Cardiac muscle cell (in vitro differentiated cells and primary cell): ENCODE results near the gene TMOD1. TPM values are rescaled to one million over a fixed set of nuclear protein-coding genes. Genes with fewer than 3 reads are reported as not detected.

ENCODE experiments used
- DNase-seq, 2 donors: peaks; one replicate each; pipeline versions ENCODE4 v3.0.0 to v3.0.0-alpha.2; 2010 to 2017; ENCODE audit warnings: low read depth in 1 of 2, low spot score in 1 of 2
- H3K27ac ChIP-seq: fragments of 200-600 bp; sonication (generic); 2 replicates; pipeline ENCODE4 v1.5.1; 2016
- H3K27me3 ChIP-seq: fragments of 200-600 bp; sonication (generic); 2 replicates; pipeline ENCODE4 v1.6.0; 2016; ENCODE audit warnings: control low read depth
- H3K36me3 ChIP-seq: fragments of 200-600 bp; sonication (generic); 2 replicates; pipeline ENCODE4 v1.5.1; 2016; ENCODE audit warnings: control low read depth
- H3K4me1 ChIP-seq: fragments of 200-600 bp; sonication (generic); 2 replicates; pipeline ENCODE4 v1.8.1; 2017; ENCODE audit warnings: low read depth, mild to moderate bottlenecking, mixed run types
- H3K4me3 ChIP-seq: fragments of 200-600 bp; sonication (generic); 2 replicates; pipeline ENCODE4 v1.5.1; 2016; ENCODE audit warnings: mild to moderate bottlenecking
- H3K9me3 ChIP-seq: fragments of 200-600 bp; sonication (generic); 2 replicates; pipeline ENCODE4 v1.5.1; 2017; ENCODE audit warnings: low read depth, mild to moderate bottlenecking, control low read depth
- polyA plus RNA-seq: library from polyadenylated mRNA; unstranded; fragments of >200 nt; fragmentation: Nextera tagmentation; extraction: Ambion mirVana; gene quantifications from 2 replicates; pipeline ENCODE4 v1.2.1, GENCODE V29; 2016
- total RNA-seq: library from RNA; depleted of rRNA; stranded (reverse); fragments of >200 nt; gene quantifications from 2 replicates; pipeline ENCODE4 v1.2.3, GENCODE V29; 2016
- TF ChIP-seq, protein P1 (sequence below): IDR thresholded peaks from 2 replicates; pipeline ENCODE4 v1.5.1; 2012; ENCODE audit warnings: low read depth, mild to moderate bottlenecking, low read length

Gene TMOD1
- total and polyA plus RNA-seq, 2 experiments from 2014 or later, result 75.7 to 168 TPM

DNA sequence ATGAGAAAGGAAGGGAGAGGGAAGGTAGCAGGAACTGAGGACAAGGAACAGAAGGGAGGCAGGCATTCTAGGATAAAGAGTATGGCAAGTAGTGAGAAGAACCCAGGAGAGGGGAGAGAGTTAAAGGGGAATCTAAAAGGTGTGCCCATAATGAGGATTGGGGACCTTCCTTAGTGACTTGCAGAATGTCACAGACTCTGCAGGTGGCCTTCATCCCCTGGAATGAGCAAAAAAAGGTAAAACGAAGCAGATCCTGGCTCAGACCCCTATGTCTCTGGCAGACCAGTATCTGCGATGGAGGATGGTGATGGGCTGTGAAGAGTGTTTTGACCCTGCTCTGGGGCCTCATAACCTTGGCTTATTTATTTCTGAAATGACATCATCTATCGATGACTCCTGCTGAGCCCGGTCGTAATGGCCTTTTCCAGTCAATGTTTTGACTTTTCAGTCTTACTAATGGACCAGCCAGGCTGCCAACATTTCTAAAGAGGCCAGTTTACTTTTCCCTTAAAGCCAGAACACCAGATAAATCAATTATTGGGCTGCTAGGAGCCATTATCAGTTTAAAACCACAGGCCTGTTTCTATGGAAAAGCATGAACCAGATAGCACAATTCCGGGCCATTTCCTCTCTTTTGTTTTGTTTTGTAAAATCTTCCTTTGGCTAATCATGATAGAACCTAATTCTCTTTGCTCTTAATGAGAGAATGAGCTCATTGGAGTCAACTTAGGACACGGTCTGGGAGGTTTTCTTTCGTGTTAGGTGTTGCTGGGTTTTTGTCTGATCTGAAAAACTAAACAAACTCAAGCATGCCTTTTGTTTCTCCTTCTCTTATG lies 3.1 kb downstream of the TMOD1 start:
- Histone ChIP-seq H3K9me3 (no peaks in the 10 kb centered on the region), H3K4me3 (peak overlapping the region; percentile 86), H3K4me1 (peaks cover 32% of the 10 kb centered on the region), H3K27ac (peak overlapping the region; percentile 98), H3K36me3 (no peaks in the 10 kb centered on the region), H3K27me3 (peaks cover 11% of the 10 kb centered on the region)
- TF ChIP-seq, protein P1, sequence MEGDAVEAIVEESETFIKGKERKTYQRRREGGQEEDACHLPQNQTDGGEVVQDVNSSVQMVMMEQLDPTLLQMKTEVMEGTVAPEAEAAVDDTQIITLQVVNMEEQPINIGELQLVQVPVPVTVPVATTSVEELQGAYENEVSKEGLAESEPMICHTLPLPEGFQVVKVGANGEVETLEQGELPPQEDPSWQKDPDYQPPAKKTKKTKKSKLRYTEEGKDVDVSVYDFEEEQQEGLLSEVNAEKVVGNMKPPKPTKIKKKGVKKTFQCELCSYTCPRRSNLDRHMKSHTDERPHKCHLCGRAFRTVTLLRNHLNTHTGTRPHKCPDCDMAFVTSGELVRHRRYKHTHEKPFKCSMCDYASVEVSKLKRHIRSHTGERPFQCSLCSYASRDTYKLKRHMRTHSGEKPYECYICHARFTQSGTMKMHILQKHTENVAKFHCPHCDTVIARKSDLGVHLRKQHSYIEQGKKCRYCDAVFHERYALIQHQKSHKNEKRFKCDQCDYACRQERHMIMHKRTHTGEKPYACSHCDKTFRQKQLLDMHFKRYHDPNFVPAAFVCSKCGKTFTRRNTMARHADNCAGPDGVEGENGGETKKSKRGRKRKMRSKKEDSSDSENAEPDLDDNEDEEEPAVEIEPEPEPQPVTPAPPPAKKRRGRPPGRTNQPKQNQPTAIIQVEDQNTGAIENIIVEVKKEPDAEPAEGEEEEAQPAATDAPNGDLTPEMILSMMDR, result no peak
- DNase-seq, result no peak

DNA sequence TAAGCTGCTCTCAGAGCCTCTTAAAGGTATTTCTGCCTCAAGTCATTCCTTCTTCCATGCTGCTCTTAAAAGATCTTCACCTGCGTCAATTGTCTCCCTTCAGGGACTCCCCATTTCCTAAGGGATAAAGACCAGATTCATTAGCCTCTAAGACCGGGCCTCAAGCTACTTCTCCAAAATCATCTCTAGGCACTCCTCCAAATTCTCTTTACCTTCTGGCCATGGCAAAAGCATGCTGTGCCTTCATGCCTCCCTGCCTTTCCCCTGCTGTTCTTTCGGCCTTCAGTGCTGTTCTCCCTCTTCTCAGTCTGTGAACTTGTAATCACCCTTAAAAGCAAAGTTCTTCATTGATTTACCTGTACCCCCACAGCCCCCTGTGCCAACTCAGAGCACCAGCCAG lies 4.4 kb downstream of the TMOD1 start:
- TF ChIP-seq, protein P1, result no peak
- no peaks in the 10 kb centered on the region for H3K27me3 ChIP-seq

DNA sequence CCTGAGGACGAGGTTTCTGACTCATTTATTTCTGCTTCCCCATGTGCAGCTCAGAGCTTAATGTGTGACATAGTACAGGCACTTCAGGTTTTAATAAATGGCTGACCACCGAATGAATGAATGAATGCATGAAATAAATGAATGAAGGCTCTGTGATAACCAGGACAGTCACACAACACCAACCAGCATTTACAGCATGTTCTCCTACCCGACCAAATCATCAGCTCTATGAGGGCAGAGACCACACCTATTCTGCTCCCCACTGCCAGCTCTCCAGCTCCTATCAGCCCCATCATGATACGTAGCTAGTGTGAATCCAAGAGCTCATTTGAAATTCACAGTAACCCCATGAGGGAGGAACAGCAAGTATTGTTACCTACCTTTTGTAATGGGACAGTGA lies 4.8 kb downstream of the TMOD1 start:
- Histone ChIP-seq H3K36me3 (no peaks in the 10 kb centered on the region), H3K27me3 (no peaks in the 10 kb centered on the region)
- TF ChIP-seq, protein P1, result no peak

More for the DNA sequence above, 4.4 kb downstream of the TMOD1 start:
- no peak overlapping the region for H3K4me3 ChIP-seq
- no peak overlapping the region for H3K27ac ChIP-seq
- H3K36me3 ChIP-seq, result no peaks in the 10 kb centered on the region
- peaks cover 30% of the 10 kb centered on the region for H3K4me1 ChIP-seq
- no peaks in the 10 kb centered on the region for H3K9me3 ChIP-seq
- DNase-seq, result no peak

DNA sequence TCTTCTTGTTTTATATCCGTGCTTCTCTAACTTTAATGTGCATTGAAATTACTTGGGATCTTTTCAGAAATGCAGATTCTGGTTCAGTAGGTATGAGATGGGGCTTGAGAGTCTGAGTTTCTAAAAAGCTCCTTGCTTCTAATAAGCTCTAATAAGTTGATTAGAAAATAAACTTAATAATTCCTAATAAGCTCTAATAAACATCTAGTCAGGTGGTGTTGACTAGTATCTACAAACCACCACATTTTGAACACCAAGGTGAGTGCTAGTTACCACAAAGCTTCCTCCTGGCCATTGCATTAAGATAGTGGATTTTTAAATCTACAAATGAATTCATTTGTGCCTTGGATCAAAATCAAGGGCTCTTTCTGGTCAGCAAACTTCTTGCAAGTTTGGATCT lies 5.3 kb downstream of the TMOD1 start:
- Histone ChIP-seq H3K27ac (no peak overlapping the region), H3K4me1 (peaks cover 30% of the 10 kb centered on the region), H3K9me3 (no peaks in the 10 kb centered on the region), H3K36me3 (no peaks in the 10 kb centered on the region), H3K4me3 (no peak overlapping the region), H3K27me3 (no peaks in the 10 kb centered on the region)
- TF ChIP-seq, protein P1, result no peak
- no peak for DNase-seq

More for the DNA sequence above, 4.8 kb downstream of the TMOD1 start:
- peaks cover 30% of the 10 kb centered on the region for H3K4me1 ChIP-seq
- H3K27ac ChIP-seq, result no peak overlapping the region
- H3K4me3 ChIP-seq, result no peak overlapping the region
- DNase-seq, result no peak
- H3K9me3 ChIP-seq, result no peaks in the 10 kb centered on the region

DNA sequence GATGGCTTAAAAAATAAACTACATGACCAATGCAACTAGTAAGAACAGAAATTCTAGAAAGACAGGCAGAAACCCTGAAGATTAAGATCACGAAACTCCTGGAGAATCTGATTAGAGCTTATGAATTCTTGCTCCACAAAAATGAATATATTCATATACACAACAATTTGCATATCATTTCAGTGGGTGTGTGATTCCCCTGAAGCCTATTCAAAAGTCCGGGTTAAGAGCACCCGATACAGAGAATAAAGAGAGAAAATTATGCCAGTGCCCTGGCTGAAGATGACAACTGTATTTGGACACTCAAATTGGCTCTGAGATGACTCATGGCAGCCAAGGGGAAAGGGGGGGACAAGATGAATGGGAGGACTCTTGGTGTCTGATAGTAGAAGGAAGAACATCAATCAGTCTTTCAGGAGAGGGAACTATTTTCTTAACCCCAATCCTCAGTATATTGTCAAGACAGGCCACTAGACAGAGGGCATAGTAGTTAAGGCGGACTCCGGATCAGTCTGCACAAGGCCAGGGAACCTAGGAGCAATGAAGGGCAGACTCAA lies 6.0 kb downstream of the TMOD1 start:
- no peak overlapping the region for H3K4me3 ChIP-seq
- no peak for DNase-seq
- H3K27me3 ChIP-seq, result no peaks in the 10 kb centered on the region
- H3K27ac ChIP-seq, result no peak overlapping the region
- H3K4me1 ChIP-seq, result peaks cover 30% of the 10 kb centered on the region
- H3K36me3 ChIP-seq, result no peaks in the 10 kb centered on the region
- H3K9me3 ChIP-seq, result no peaks in the 10 kb centered on the region
- TF ChIP-seq, protein P1, result no peak
